Activated CD4-positive, alpha-beta memory T cell treated with anti-CD3 and anti-CD28 coated beads for 36 hours (primary cell): ENCODE measurements around the gene HAPLN3. TPM values are rescaled to one million over a fixed set of nuclear protein-coding genes. Genes with fewer than 3 reads are reported as not detected.

Experiments
- CTCF ChIA-PET: fragments of 350-600 bp; sonication (Branson Sonifier 250); formaldehyde crosslinking; loops from one replicate; lab custom pipeline; 2021; ENCODE audit warnings: antibody characterized with exemption, inconsistent platforms; lab: Charles Lee
- POLR2A ChIA-PET: fragments of 350-600 bp; sonication (Branson Sonifier 250); formaldehyde crosslinking; loops from one replicate; lab custom pipeline; 2021; ENCODE audit warnings: antibody characterized with exemption; lab: Charles Lee
- DNase-seq: peaks from one replicate; pipeline ENCODE4 v3.0.0-alpha.2; 2020
- H3K27ac Mint-ChIP-seq: one replicate; pipeline ENCODE4 v1.8.0; 2021; ENCODE audit warnings: mixed read lengths
- H3K27me3 Mint-ChIP-seq: one replicate; pipeline ENCODE4 v1.8.0; 2021; ENCODE audit warnings: mixed read lengths
- H3K36me3 Mint-ChIP-seq: one replicate; pipeline ENCODE4 v1.8.0; 2021; ENCODE audit warnings: mixed read lengths
- H3K4me1 Mint-ChIP-seq: one replicate; pipeline ENCODE4 v1.8.0; 2021; ENCODE audit warnings: low read depth, mixed read lengths
- H3K4me3 Mint-ChIP-seq: one replicate; pipeline ENCODE4 v1.8.0; 2021; ENCODE audit warnings: mild to moderate bottlenecking, mixed read lengths
- H3K9me3 Mint-ChIP-seq: one replicate; pipeline ENCODE4 v1.8.0; 2021; ENCODE audit warnings: mixed read lengths
- intact Hi-C: fragments of 100-400 bp; cut with micrococcal nuclease; formaldehyde crosslinking; loops from one replicate; pipeline ENCODE4 v1.15.1; 2023
- total RNA-seq, 2 experiments: library from RNA; stranded (reverse); gene quantifications; one replicate each; pipeline ENCODE4 v1.2.3, GENCODE V29; 2021

HAPLN3 gene
- total RNA-seq, 2 experiments from 2014 or later: 44.7 to 47.1 TPM

- intact Hi-C loops: loop anchor here (2.0 kb wide), 2 partner anchors 210 to 358 kb away; no protein-coding TSS in a partner anchor
- POLR2A ChIA-PET: no interaction called here
- H3K36me3 Mint-ChIP-seq: no peaks in the 10 kb centered on the region
Observed at GRCh38 chr15:88835119-88835518, 60.2 kb downstream of the HAPLN3 start.

DNA sequence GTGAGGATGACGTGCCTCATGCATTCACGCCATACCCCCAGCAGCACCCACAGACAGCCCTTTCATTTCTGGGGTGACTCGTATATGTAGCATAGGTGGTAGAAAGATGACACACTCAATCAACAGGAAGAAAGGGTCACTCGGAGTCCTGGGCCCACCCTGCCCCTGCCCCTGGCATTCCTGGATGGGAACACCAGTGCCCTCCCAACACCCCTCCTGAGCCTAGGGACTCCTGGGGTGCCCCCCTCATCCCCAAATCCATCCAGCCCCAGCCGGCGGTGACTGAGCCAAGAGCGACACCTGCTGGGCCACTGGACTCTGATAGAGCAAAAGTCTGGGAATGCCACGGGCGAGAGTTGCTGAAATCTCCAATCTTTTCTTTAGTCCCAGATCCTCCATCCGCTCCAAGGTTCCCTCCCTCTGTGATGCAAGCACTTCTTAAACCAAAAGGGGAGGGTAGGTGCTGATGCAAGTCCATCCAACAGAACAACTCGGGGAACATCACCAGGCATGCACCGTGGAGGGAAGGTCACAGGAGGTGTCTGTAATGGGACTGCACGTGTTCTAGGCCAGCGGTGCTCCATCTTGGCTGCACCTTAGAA, 61.0 kb downstream of the HAPLN3 start:
- peak; percentile 29 for DNase-seq

More at GRCh38 chr15:88835119-88835518, 60.2 kb downstream of the HAPLN3 start:
- Mint-ChIP-seq H3K27ac (no peak overlapping the region), H3K9me3 (no peaks in the 10 kb centered on the region), H3K4me3 (no peak overlapping the region), H3K27me3 (peaks cover 2% of the 10 kb centered on the region), H3K4me1 (no peaks in the 10 kb centered on the region)
- CTCF ChIA-PET: interaction anchor here (1.0 to 1.5 kb wide), 2 partner anchors 210 to 358 kb away, joined by 3 to 5 read pairs; no protein-coding TSS in a partner anchor
- DNase-seq: no peak

GRCh38 chr15:88833731-88834100, 61.6 kb downstream of the HAPLN3 start:
- Mint-ChIP-seq H3K27ac (no peak overlapping the region), H3K36me3 (no peaks in the 10 kb centered on the region), H3K27me3 (no peaks in the 10 kb centered on the region), H3K9me3 (no peaks in the 10 kb centered on the region), H3K4me1 (no peaks in the 10 kb centered on the region), H3K4me3 (no peak overlapping the region)
- intact Hi-C loops: loop anchor here (2.0 kb wide), 2 partner anchors 209 to 357 kb away; no protein-coding TSS in a partner anchor
- CTCF ChIA-PET: interaction anchor here (1.5 kb wide), 1 partner anchor 209 kb away, joined by 5 read pairs; no protein-coding TSS in a partner anchor
- DNase-seq: no peak
- POLR2A ChIA-PET: no interaction called here

More for the DNA sequence above, 61.0 kb downstream of the HAPLN3 start:
- intact Hi-C loops: loop anchor here (2.0 kb wide), 2 partner anchors 210 to 358 kb away; no protein-coding TSS in a partner anchor
- ChIA-PET CTCF (interaction anchor here (1.0 to 1.5 kb wide), 2 partner anchors 210 to 357 kb away, joined by 3 to 5 read pairs; no protein-coding TSS in a partner anchor), POLR2A (no interaction called here)
- no peaks in the 10 kb centered on the region for H3K36me3 Mint-ChIP-seq
- H3K4me1 Mint-ChIP-seq: no peaks in the 10 kb centered on the region
- H3K27me3 Mint-ChIP-seq: peaks cover under 1% of the 10 kb centered on the region
- no peak overlapping the region for H3K27ac Mint-ChIP-seq
- H3K9me3 Mint-ChIP-seq: no peaks in the 10 kb centered on the region
- no peak overlapping the region for H3K4me3 Mint-ChIP-seq

DNA sequence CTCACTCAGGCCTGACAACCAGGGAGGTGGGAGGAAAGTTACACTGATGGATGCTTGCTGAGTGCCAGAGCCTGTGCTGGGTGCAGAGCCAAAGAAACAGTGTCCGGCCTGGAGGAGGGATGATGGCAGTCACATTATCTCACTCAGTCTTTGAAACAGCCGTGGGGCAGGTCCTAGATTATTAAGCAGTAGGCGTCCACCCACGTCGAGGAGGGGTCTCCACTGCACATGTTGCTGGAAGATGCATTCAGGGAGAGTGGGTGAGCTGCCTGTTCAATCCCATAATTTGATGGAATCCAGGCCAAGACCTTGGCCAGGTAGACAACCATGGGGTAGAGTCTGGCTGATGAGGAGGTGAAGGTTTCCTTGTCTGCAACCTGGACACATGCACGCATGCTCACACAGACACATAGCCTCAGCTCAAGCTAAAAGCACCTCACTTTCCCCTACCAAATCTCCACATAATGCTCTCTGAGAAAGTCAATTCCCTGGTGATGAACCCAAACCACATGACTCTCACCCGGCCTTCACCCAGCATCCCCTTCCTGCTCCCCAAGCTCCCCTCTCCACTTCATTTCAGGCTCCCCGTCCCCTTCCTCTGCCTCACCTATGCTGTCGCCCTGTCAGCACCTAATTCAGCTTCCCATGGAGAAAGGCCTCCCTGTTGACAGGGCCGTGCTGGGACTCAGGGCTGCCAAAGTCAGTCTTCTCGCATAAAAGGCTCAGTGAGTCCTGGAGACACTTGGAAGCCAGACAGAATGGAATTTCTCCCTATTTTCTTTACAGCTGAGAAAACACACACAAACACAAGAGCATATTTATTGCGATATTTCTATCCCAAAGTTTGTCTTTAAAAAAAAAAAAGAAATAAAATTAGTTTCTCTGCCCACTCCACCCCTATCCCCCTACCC, 62.3 kb downstream of the HAPLN3 start:
- Mint-ChIP-seq H3K36me3 (no peaks in the 10 kb centered on the region), H3K4me3 (no peak overlapping the region), H3K27ac (peak overlapping the region; percentile 6), H3K9me3 (no peaks in the 10 kb centered on the region), H3K4me1 (no peaks in the 10 kb centered on the region), H3K27me3 (no peaks in the 10 kb centered on the region)
- intact Hi-C loops: no loop called here
- CTCF ChIA-PET: no interaction called here
- POLR2A ChIA-PET: no interaction called here
- no peak for DNase-seq

- Mint-ChIP-seq H3K27ac (no peak overlapping the region), H3K4me1 (no peaks in the 10 kb centered on the region), H3K4me3 (no peak overlapping the region), H3K36me3 (no peaks in the 10 kb centered on the region), H3K27me3 (peaks cover 3% of the 10 kb centered on the region), H3K9me3 (no peaks in the 10 kb centered on the region)
- intact Hi-C loops: no loop called here
- CTCF ChIA-PET: no interaction called here
- no peak for DNase-seq
- POLR2A ChIA-PET: no interaction called here
Observed at GRCh38 chr15:88830016-88830415, 65.3 kb downstream of the HAPLN3 start.

GRCh38 chr15:88828791-88829190, 66.6 kb downstream of the HAPLN3 start:
- Mint-ChIP-seq H3K4me3 (no peak overlapping the region), H3K36me3 (no peaks in the 10 kb centered on the region), H3K27ac (no peak overlapping the region), H3K4me1 (no peaks in the 10 kb centered on the region), H3K27me3 (peaks cover 3% of the 10 kb centered on the region), H3K9me3 (no peaks in the 10 kb centered on the region)
- CTCF ChIA-PET: no interaction called here
- POLR2A ChIA-PET: no interaction called here
- DNase-seq: no peak
- intact Hi-C loops: no loop called here

Other genes starting within 250 kb of the HAPLN3 start
- gene ACAN, start 92.1 kb downstream of the HAPLN3 start, total RNA-seq: not detected
- gene MFGE8, start 17.8 kb upstream of the HAPLN3 start, total RNA-seq: 10 to 100 TPM; 13.7 to 16.4 TPM
- 10 to 100 TPM; 36.0 to 38.5 TPM for gene ABHD2, start 192.9 kb upstream of the HAPLN3 start, total RNA-seq